PC-9 (cell line): ENCODE data around the gene LRRC23.

ENCODE experiments used
- CTCF ChIP-seq: fragments of 200-600 bp; sonication (generic); conservative IDR thresholded peaks from 2 replicates; pipeline ENCODE4 v1.6.1; 2017; ENCODE audit warnings: mixed run types, antibody characterized with exemption, mild to moderate bottlenecking, moderate library complexity
- EZH2 ChIP-seq: fragments of 200-600 bp; sonication (generic); IDR thresholded peaks from 2 replicates; pipeline ENCODE4 v1.8.0; 2017; ENCODE audit warnings: antibody characterized with exemption, low read depth

- TF ChIP-seq CTCF = peak; percentile 88
- TF ChIP-seq EZH2 = no peak
Observed at GRCh38 chr12:6944381-6945186, 40.0 kb downstream of the LRRC23 start.
